HFF-Myc (cell line): ENCODE data around the gene SH2D3C.

Experiments
- DNase-seq: peaks from one replicate; pipeline ENCODE4 v3.0.0-alpha.2; 2011; ENCODE audit warnings: low read depth; ENCODE audit errors: extremely low read depth
- H3K4me3 ChIP-seq: replicated peaks from 2 replicates; pipeline ENCODE4 v1.5.1; 2011; ENCODE audit warnings: low read depth, mild to moderate bottlenecking, control low read depth, low read length
- CTCF ChIP-seq: IDR thresholded peaks from 2 replicates; pipeline ENCODE4 v1.5.1; 2012; ENCODE audit warnings: mild to moderate bottlenecking, low read depth, low read length, control low read depth; ENCODE audit errors: missing control alignments

Gene SH2D3C

GRCh38 chr9:127690735-127691134 is 87.7 kb downstream of the SH2D3C start:
- TF ChIP-seq CTCF = no peak
- DNase-seq = no peak
- no peak overlapping the region for H3K4me3 ChIP-seq

- no peak overlapping the region for H3K4me3 ChIP-seq
- DNase-seq = no peak
- TF ChIP-seq CTCF = no peak
These were observed 89.0 kb downstream of the SH2D3C start for GRCh38 chr9:127689329-127690000.
